ENCODE measurements around the gene SUSD6. TPM values are rescaled to one million over a fixed set of nuclear protein-coding genes. Genes with fewer than 3 reads are reported as not detected.

The SUSD6 gene
- total RNA-seq, 1 experiment from 2014 or later: 32.1 TPM

DNA sequence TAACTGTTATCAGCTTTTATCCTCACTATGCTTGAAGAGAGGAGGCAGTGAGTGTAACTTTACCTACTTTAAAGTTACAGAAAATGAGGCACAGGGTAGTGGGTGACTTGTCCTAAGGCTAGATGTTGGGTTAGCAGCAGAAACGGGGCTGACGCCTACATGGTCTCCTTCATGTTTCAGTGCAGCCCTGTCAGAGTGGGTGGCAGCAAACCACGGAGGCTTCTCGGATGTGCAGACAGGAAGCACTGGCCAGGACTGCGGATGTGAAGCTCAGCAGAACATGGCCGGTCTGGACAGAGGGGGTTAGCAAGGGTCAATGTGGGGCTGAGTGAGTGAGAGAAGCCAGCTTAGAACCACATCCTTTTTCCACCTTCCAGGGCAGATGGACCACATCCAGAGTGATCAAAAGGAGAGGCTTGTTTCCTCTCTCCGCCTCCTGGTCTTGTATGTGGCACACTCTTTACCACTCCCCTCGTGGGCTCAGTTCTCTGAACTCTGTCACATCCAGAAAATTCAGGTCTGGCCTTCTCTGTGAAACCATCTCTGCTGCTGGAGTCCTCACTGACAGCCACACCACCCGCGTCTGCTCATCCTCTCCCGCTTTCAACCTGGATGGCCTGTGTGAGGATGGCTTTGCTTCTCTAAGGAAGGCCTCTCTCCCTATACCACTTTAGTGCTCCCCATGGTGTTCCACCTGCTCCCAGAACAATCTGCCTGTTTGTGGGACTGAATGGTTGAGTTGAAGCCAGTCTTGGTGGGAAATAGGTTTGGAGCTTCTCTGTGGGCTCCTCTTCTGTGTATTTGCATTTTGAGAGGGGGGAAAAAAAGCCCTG is 14.1 kb downstream of the SUSD6 start:
- no peak for DNase-seq (ENCODE audit: unreplicated experiment)
- intact Hi-C loops (cut with micrococcal nuclease): no loop called here

DNA sequence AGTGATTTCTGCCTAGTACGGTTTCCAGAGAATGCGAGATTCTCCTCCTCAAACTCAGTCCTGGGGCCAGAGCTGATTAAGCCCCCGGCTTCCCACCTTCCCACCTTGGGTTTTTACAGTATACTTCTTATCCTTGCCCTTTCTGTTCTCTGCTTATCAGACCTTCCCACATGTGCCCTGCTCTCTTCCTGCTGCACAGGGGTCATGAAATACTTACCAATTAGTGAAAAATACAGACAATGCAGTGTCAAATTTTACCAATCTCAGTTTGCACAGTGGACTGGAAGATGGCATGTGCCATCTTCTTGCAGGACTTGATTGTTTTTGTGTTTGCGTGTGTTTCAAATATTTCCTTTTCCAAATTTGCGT is 14.7 kb downstream of the SUSD6 start:
- Mint-ChIP-seq H3K27ac (ENCODE audit: low read depth, unreplicated experiment) (peak overlapping the region; percentile 61), H3K36me3 (ENCODE audit: insufficient read depth, unreplicated experiment) (peaks cover 19% of the 10 kb centered on the region), H3K27me3 (ENCODE audit: insufficient read depth, unreplicated experiment) (no peaks in the 10 kb centered on the region), H3K4me1 (ENCODE audit: insufficient read depth, unreplicated experiment) (peaks cover 18% of the 10 kb centered on the region), H3K4me3 (ENCODE audit: unreplicated experiment) (no peak overlapping the region), H3K9me3 (ENCODE audit: unreplicated experiment) (no peaks in the 10 kb centered on the region)
- ChIA-PET CTCF (interaction anchor here (0.7 kb wide), 1 partner anchor 14 kb away, joined by 4 read pairs; no protein-coding TSS in a partner anchor), POLR2A (no interaction called here)
- TF ChIP-seq CTCF (IDR thresholded peaks at IDR 0.05; ENCODE audit: unreplicated experiment): no peak
- DNase-seq (ENCODE audit: unreplicated experiment): no peak
- intact Hi-C loops (cut with micrococcal nuclease): no loop called here
- no TSS peak for BruUV-seq (replicated peaks)

More for the DNA sequence above, 14.1 kb downstream of the SUSD6 start:
- no TSS peak for BruUV-seq (replicated peaks)
- no peaks in the 10 kb centered on the region for H3K27me3 Mint-ChIP-seq (ENCODE audit: insufficient read depth, unreplicated experiment)
- H3K4me1 Mint-ChIP-seq (ENCODE audit: insufficient read depth, unreplicated experiment): peaks cover 23% of the 10 kb centered on the region
- no peak overlapping the region for H3K4me3 Mint-ChIP-seq (ENCODE audit: unreplicated experiment)
- ChIA-PET CTCF (interaction anchor here (0.5 kb wide), 1 partner anchor 21 kb away, joined by 3 read pairs; no protein-coding TSS in a partner anchor), POLR2A (interaction anchor here (0.5 to 1.0 kb wide), 3 partner anchors 11 to 13 kb away, joined by 3 to 4 read pairs (median 3); no protein-coding TSS in a partner anchor)
- TF ChIP-seq CTCF (IDR thresholded peaks at IDR 0.05; ENCODE audit: unreplicated experiment): no peak
- H3K36me3 Mint-ChIP-seq (ENCODE audit: insufficient read depth, unreplicated experiment): peaks cover 19% of the 10 kb centered on the region
- peak overlapping the region; percentile 61 for H3K27ac Mint-ChIP-seq (ENCODE audit: low read depth, unreplicated experiment)
- no peaks in the 10 kb centered on the region for H3K9me3 Mint-ChIP-seq (ENCODE audit: unreplicated experiment)

- CTCF ChIA-PET: interaction anchor here (0.7 to 1.6 kb wide), 11 partner anchors 9 to 103 kb away, joined by 3 to 5 read pairs (median 4); no protein-coding TSS in a partner anchor
- Mint-ChIP-seq H3K9me3 (ENCODE audit: unreplicated experiment) (no peaks in the 10 kb centered on the region), H3K27ac (ENCODE audit: low read depth, unreplicated experiment) (no peak overlapping the region), H3K27me3 (ENCODE audit: insufficient read depth, unreplicated experiment) (no peaks in the 10 kb centered on the region), H3K36me3 (ENCODE audit: insufficient read depth, unreplicated experiment) (peaks cover 32% of the 10 kb centered on the region), H3K4me3 (ENCODE audit: unreplicated experiment) (no peak overlapping the region), H3K4me1 (ENCODE audit: insufficient read depth, unreplicated experiment) (peaks cover 27% of the 10 kb centered on the region)
- intact Hi-C loops (cut with micrococcal nuclease): no loop called here
- TF ChIP-seq CTCF (IDR thresholded peaks at IDR 0.05; ENCODE audit: unreplicated experiment): no peak
- BruUV-seq (replicated peaks): no TSS peak
- POLR2A ChIA-PET: interaction anchor here (1.3 to 2.0 kb wide), 3 partner anchors 9 to 28 kb away, joined by 3 to 8 read pairs (median 4); no protein-coding TSS in a partner anchor
- no peak for DNase-seq (ENCODE audit: unreplicated experiment)
Observed at GRCh38 chr14:69629225-69630127, 18.1 kb downstream of the SUSD6 start.
